Fibroblast of lung (primary cell): ENCODE measurements around the gene CD101. TPM values are rescaled to one million over a fixed set of nuclear protein-coding genes. Genes with fewer than 3 reads are reported as not detected.

Experiments used
- DNase-seq, 2 donors: peaks; one replicate each; pipeline versions ENCODE4 v3.0.0 to v3.0.0-alpha.2; 2010; ENCODE audit warnings: low read depth in 2 of 2
- H2AFZ ChIP-seq: 2 replicates; pipeline ENCODE4 v1.5.1; 2012; ENCODE audit warnings: low read length, control low read depth, inconsistent platforms
- H3K27ac ChIP-seq: 2 replicates; pipeline ENCODE4 v1.5.1; 2011; ENCODE audit warnings: low read length, control low read depth; ENCODE audit not compliant: insufficient read depth
- H3K27me3 ChIP-seq: 2 replicates; pipeline ENCODE4 v1.5.1; 2011; ENCODE audit warnings: mild to moderate bottlenecking, low read length; ENCODE audit not compliant: control insufficient read depth, insufficient read depth
- H3K36me3 ChIP-seq: 2 replicates; pipeline ENCODE4 v1.5.1; 2011; ENCODE audit warnings: low read length; ENCODE audit not compliant: control insufficient read depth, insufficient read depth
- H3K4me1 ChIP-seq: 2 replicates; pipeline ENCODE4 v1.5.1; 2011; ENCODE audit warnings: low read length; ENCODE audit not compliant: control insufficient read depth, insufficient read depth; ENCODE audit errors: extremely low read depth
- H3K4me2 ChIP-seq: 2 replicates; pipeline ENCODE4 v1.5.1; 2011; ENCODE audit warnings: low read length, control low read depth; ENCODE audit not compliant: insufficient read depth; ENCODE audit errors: extremely low read depth
- H3K4me3 ChIP-seq, 4 experiments: fragments of 200-600 bp in 1 of 4; sonication (generic) in 1 of 4; replicated peaks in 1 of 4; 2 replicates each; pipeline ENCODE4 v1.5.1; 2011 to 2016; ENCODE audit warnings: low read length in 4 of 4, low read depth in 3 of 4, mild to moderate bottlenecking in 3 of 4, control low read depth in 2 of 4, inconsistent platforms in 1 of 4, mixed read lengths in 1 of 4; ENCODE audit not compliant: insufficient read depth in 1 of 4; ENCODE audit errors: control extremely low read depth in 1 of 4
- H3K79me2 ChIP-seq: 2 replicates; pipeline ENCODE4 v1.5.1; 2012; ENCODE audit warnings: mild to moderate bottlenecking, low read length, inconsistent platforms; ENCODE audit not compliant: control insufficient read depth, insufficient read depth
- H3K9ac ChIP-seq: 2 replicates; pipeline ENCODE4 v1.5.1; 2011; ENCODE audit warnings: mild to moderate bottlenecking, low read length, control low read depth; ENCODE audit not compliant: insufficient read depth
- H3K9me3 ChIP-seq: 2 replicates; pipeline ENCODE4 v1.5.1; 2012; ENCODE audit warnings: low read depth, low read length; ENCODE audit not compliant: control insufficient read depth, insufficient read depth
- H4K20me1 ChIP-seq: 2 replicates; pipeline ENCODE4 v1.5.1; 2011; ENCODE audit warnings: low read length; ENCODE audit not compliant: control insufficient read depth, insufficient read depth; ENCODE audit errors: extremely low read depth
- CTCF ChIP-seq, 2 donors: IDR thresholded peaks in 1 of 2; conservative IDR thresholded peaks in 1 of 2; 1 replicate in 1 of 2; 2 replicates in 1 of 2; pipeline ENCODE4 v1.5.1; 2011 to 2012; ENCODE audit warnings: low read length in 2 of 2, control low read depth in 1 of 2, inconsistent platforms in 1 of 2, low read depth in 1 of 2, mild to moderate bottlenecking in 1 of 2
- EZH2 ChIP-seq: IDR thresholded peaks from 2 replicates; pipeline ENCODE4 v1.5.1; 2012; ENCODE audit warnings: low read length, control low read depth, mild to moderate bottlenecking; ENCODE audit errors: missing control alignments
- polyA plus RNA-seq, 2 donors: library from polyadenylated mRNA; depleted of rRNA in 1 of 2; stranded (reverse) in 1 of 2; unstranded in 1 of 2; fragments of >200 nt; gene quantifications; 2 replicates each; pipeline ENCODE4 v1.2.1, GENCODE V29; 2011 to 2012; ENCODE audit warnings: missing spikeins in 1 of 2
- total RNA-seq: library from RNA; depleted of rRNA; stranded (reverse); fragments of >200 nt; gene quantifications from 2 replicates; pipeline ENCODE4 v1.2.1, GENCODE V29; 2014

The CD101 gene
- total and polyA plus RNA-seq, 2 donors (not counting 1 experiment from before 2014, with no cell fraction given), result not detected

GRCh38 chr1:117003223-117003875 lies 1.8 kb downstream of the CD101 start:
- Histone ChIP-seq H3K4me3 (no peak overlapping the region), H4K20me1 (no peaks in the 10 kb centered on the region), H3K27ac (no peak overlapping the region), H3K79me2 (no peaks in the 10 kb centered on the region), H3K4me2 (no peak overlapping the region), H3K36me3 (no peaks in the 10 kb centered on the region), H2AFZ (no peak overlapping the region), H3K9me3 (no peaks in the 10 kb centered on the region), H3K27me3 (no peaks in the 10 kb centered on the region), H3K4me1 (no peaks in the 10 kb centered on the region), H3K9ac (no peak overlapping the region)
- TF ChIP-seq CTCF (conservative IDR thresholded peaks at IDR 0.05 in 1 of 2, IDR thresholded peaks at IDR 0.05 in 1 of 2; ENCODE audit: low read depth in 1 of 2, low read length in 2 of 2) (no peak), EZH2 (no peak)
- DNase-seq, result no peak

GRCh38 chr1:117007719-117008013 lies 6.1 kb downstream of the CD101 start:
- H3K4me2 ChIP-seq, result no peak overlapping the region
- no peaks in the 10 kb centered on the region for H4K20me1 ChIP-seq
- H3K27ac ChIP-seq, result no peak overlapping the region
- no peaks in the 10 kb centered on the region for H3K4me1 ChIP-seq
- DNase-seq, result no peak
- H3K9me3 ChIP-seq, result no peaks in the 10 kb centered on the region
- H3K9ac ChIP-seq, result no peak overlapping the region
- H3K4me3 ChIP-seq, result no peak overlapping the region
- no peak overlapping the region for H2AFZ ChIP-seq
- H3K79me2 ChIP-seq, result no peaks in the 10 kb centered on the region
- no peaks in the 10 kb centered on the region for H3K36me3 ChIP-seq
- H3K27me3 ChIP-seq, result no peaks in the 10 kb centered on the region
- TF ChIP-seq CTCF (conservative IDR thresholded peaks at IDR 0.05 in 1 of 2, IDR thresholded peaks at IDR 0.05 in 1 of 2; ENCODE audit: low read depth in 1 of 2, low read length in 2 of 2) (no peak), EZH2 (no peak)

- Histone ChIP-seq H3K27ac (no peak overlapping the region), H3K4me2 (no peak overlapping the region)
Observed at GRCh38 chr1:117008656-117009055, 7.1 kb downstream of the CD101 start.

More at GRCh38 chr1:117008656-117009055, 7.1 kb downstream of the CD101 start:
- no peak for TF ChIP-seq EZH2
- no peak for TF ChIP-seq CTCF (conservative IDR thresholded peaks at IDR 0.05 in 1 of 2, IDR thresholded peaks at IDR 0.05 in 1 of 2; ENCODE audit: low read depth in 1 of 2, low read length in 2 of 2)
- no peak overlapping the region for H2AFZ ChIP-seq
- H3K36me3 ChIP-seq, result no peaks in the 10 kb centered on the region
- H4K20me1 ChIP-seq, result no peaks in the 10 kb centered on the region
- no peaks in the 10 kb centered on the region for H3K9me3 ChIP-seq
- no peak overlapping the region for H3K4me3 ChIP-seq
- H3K79me2 ChIP-seq, result no peaks in the 10 kb centered on the region
- H3K9ac ChIP-seq, result no peak overlapping the region
- H3K27me3 ChIP-seq, result no peaks in the 10 kb centered on the region
- DNase-seq, result no peak
- no peaks in the 10 kb centered on the region for H3K4me1 ChIP-seq
